Urinary bladder (tissue), 4 donors: Measurements from ENCODE around the gene MPRIP. TPM values are rescaled to one million over a fixed set of nuclear protein-coding genes. Genes with fewer than 3 reads are reported as not detected.

Source experiments
- DNase-seq: peaks from one replicate; pipeline ENCODE4 v3.0.0-alpha.2; 2015; ENCODE audit errors: extremely low spot score
- H3K27ac ChIP-seq: one replicate; pipeline ENCODE4 v1.5.1; 2013; ENCODE audit warnings: low read depth, mild to moderate bottlenecking, moderate library complexity
- H3K36me3 ChIP-seq: one replicate; pipeline ENCODE4 v1.6.1; 2013; ENCODE audit warnings: mild to moderate bottlenecking, moderate library complexity; ENCODE audit not compliant: insufficient read depth
- H3K4me1 ChIP-seq: one replicate; pipeline ENCODE4 v1.6.1; 2013; ENCODE audit warnings: mild to moderate bottlenecking, moderate library complexity; ENCODE audit not compliant: insufficient read depth
- H3K4me3 ChIP-seq: one replicate; pipeline ENCODE4 v1.5.1; 2013; ENCODE audit warnings: low read depth, low read length
- WGBS: extraction: QIAGEN DNeasy Blood & Tissue Kit; methylation state at CpG from one replicate; pipeline ENCODE4 v1.1.7; 2013; 5-methylcytosine and 5-hydroxymethylcytosine counted together
- polyA plus RNA-seq: library from polyadenylated mRNA; stranded (reverse); fragments of 200-250 nt; gene quantifications from one replicate; pipeline ENCODE4 v1.2.3, GENCODE V29; 2013
- total RNA-seq: library from RNA; depleted of rRNA; stranded (reverse); fragments of >200 nt; gene quantifications from one replicate; pipeline ENCODE4 v1.2.3, GENCODE V29; 2014
- donor health status: healthy with polysubstance abuse.
- donor health status: healthy.

MPRIP gene
- total and polyA plus RNA-seq, 2 donors: 91.4 to 158 TPM

GRCh38 chr17:17079761-17080160 lies 37.5 kb downstream of the MPRIP start:
- DNase-seq: no peak
- H3K4me1 ChIP-seq: peaks cover 3% of the 10 kb centered on the region
- no peak overlapping the region for H3K27ac ChIP-seq
- no peak overlapping the region for H3K4me3 ChIP-seq
- WGBS: 55% methylated on average over 6 of the region's 6 CpGs
- H3K36me3 ChIP-seq: peaks cover 1% of the 10 kb centered on the region

- WGBS: 61% methylated on average over 3 of the region's 3 CpGs
- H3K4me1 ChIP-seq: peaks cover 3% of the 10 kb centered on the region
- peaks cover 1% of the 10 kb centered on the region for H3K36me3 ChIP-seq
- H3K27ac ChIP-seq: no peak overlapping the region
- DNase-seq: no peak
- no peak overlapping the region for H3K4me3 ChIP-seq
Observed at GRCh38 chr17:17080181-17080631, 37.9 kb downstream of the MPRIP start.

DNA sequence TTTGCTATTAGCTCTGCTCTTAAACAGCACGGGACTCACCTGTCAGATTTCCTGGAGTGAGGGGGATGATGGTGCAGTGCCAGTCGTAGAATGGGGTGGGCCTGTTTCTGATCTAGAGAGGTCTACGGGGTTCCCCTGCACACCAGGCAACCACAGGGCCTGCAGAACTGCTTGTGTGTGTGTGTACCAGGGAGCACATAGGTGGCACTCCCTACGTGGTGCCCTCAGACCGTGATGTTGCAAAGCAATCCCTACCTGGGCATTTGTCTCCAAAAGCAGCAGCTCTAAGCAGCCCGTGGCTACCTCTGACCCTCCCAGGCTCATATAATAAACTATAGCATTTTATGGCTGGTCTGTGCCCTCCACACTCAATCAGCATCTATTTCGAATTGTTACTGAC lies 38.5 kb downstream of the MPRIP start:
- H3K36me3 ChIP-seq: peaks cover 1% of the 10 kb centered on the region
- no peak overlapping the region for H3K27ac ChIP-seq
- WGBS: 83% methylated on average over 7 of the region's 7 CpGs
- no peak for DNase-seq
- H3K4me1 ChIP-seq: peaks cover 2% of the 10 kb centered on the region
- H3K4me3 ChIP-seq: no peak overlapping the region

DNA sequence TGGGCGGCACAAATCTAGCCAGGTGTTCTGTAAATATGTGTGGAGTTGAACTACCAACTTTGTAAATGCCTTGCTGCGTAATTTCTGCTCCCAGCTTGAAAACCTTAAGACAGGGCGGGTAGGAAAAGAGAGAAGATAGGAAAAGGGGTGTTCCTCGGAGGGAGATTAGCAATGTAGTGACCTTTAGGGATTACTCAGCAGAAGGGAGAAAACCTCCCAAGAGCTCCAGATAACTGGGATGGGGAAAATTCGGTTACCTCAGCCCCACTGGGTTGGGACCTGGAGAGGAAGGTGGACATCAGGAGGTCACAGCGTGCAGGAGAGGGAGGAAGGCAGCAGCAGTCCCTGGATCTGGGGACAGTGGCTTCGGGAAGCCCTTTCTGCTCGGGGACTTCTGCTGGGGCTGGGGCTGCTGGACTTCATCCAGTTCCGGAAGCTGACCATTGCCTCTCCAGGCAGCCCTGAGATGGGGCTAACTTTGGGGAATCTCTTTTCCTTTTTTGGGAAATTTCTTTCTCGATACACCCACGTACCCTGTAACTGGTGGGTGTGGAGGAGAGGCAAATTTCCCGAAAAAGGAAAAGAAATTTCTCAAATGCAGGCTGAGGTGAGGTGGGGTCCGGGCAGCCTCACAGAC lies 39.2 kb downstream of the MPRIP start:
- peaks cover 1% of the 10 kb centered on the region for H3K4me1 ChIP-seq
- H3K4me3 ChIP-seq: no peak overlapping the region
- peaks cover 1% of the 10 kb centered on the region for H3K36me3 ChIP-seq
- no peak for DNase-seq
- WGBS: 56% methylated on average over 13 of the region's 13 CpGs
- H3K27ac ChIP-seq: no peak overlapping the region

DNA sequence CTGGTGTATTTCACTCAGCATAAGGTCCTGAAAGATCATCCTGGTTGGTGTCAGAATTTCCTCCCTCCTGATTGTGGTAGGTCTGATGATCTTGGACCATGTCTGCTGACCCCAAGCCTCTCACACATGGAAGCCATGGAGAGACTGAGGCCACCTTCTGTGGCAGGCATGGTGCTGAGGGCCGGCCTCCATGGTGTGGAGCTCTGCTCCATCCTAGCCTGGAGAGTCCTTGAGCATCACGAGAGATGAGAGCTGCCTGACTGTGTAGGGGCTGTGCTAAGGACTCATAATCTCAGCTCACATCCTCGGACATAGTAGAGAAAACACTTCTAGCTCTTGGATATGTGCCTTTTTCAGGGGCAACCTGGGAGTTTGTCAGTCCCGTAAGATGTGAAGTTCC lies 40.6 kb downstream of the MPRIP start:
- Histone ChIP-seq H3K36me3 (peaks cover 1% of the 10 kb centered on the region), H3K27ac (no peak overlapping the region), H3K4me1 (peaks cover 1% of the 10 kb centered on the region), H3K4me3 (no peak overlapping the region)
- 86% methylated on average over 4 of the region's 4 CpGs for WGBS
- DNase-seq: no peak

- WGBS: 89% methylated on average over 9 of the region's 9 CpGs
- DNase-seq: no peak
- Histone ChIP-seq H3K4me3 (no peak overlapping the region), H3K27ac (no peak overlapping the region), H3K36me3 (peaks cover 1% of the 10 kb centered on the region), H3K4me1 (no peaks in the 10 kb centered on the region)
Observed at GRCh38 chr17:17084317-17084835, 42.1 kb downstream of the MPRIP start.

- Histone ChIP-seq H3K27ac (no peak overlapping the region), H3K4me1 (no peaks in the 10 kb centered on the region), H3K36me3 (peaks cover 1% of the 10 kb centered on the region), H3K4me3 (no peak overlapping the region)
- WGBS: 83% methylated on average over 6 of the region's 6 CpGs
- no peak for DNase-seq
Observed at GRCh38 chr17:17084941-17085340, 42.7 kb downstream of the MPRIP start.

DNA sequence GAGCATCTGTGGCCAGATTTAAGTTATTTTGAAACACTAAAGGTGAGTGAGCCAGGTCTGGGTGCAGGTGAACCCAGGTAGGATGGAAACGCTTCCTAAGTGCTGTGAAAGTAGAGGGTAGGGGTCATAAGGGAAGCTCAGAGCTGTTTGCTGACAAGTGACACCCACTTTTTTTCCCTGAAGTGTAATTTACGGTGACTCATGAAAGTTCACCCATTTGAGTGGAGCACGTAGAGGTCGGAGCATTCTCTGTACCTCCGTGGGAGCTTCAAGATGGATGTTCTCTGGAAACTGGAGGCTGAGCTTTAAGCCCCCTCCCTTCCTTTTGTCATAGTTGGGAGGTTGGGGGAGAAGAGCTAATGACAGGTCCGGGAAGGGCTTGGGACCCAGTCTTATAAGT lies 44.3 kb downstream of the MPRIP start:
- H3K4me1 ChIP-seq: no peaks in the 10 kb centered on the region
- H3K4me3 ChIP-seq: no peak overlapping the region
- H3K27ac ChIP-seq: no peak overlapping the region
- DNase-seq: no peak
- WGBS: 93% methylated on average over 6 of the region's 6 CpGs
- H3K36me3 ChIP-seq: peaks cover 1% of the 10 kb centered on the region

GRCh38 chr17:17087424-17088015 lies 45.3 kb downstream of the MPRIP start:
- 85% methylated on average over 13 of the region's 13 CpGs for WGBS
- H3K4me1 ChIP-seq: no peaks in the 10 kb centered on the region
- peaks cover 1% of the 10 kb centered on the region for H3K36me3 ChIP-seq
- no peak for DNase-seq
- no peak overlapping the region for H3K27ac ChIP-seq
- no peak overlapping the region for H3K4me3 ChIP-seq

DNA sequence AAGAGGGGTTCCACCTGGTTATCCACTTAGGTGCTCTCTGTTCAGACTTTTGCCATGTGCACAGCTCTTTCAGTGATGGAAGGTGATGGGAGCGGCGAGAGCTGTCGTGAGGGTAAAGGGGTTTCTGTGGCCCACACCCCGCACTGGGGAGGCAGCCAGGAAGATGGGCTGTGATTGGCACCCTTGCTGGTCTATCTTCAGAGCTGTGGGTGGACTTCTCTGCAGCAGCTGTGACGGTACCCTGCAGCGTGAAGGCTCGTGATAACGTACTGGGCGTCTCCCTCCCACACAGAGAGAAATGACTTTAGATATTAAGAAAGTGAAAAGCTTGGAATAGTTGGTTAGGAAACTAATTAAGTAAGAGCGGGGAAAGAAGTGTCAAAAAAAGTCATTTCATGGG lies 45.8 kb downstream of the MPRIP start:
- no peak for DNase-seq
- Histone ChIP-seq H3K27ac (no peak overlapping the region), H3K36me3 (peaks cover 1% of the 10 kb centered on the region), H3K4me1 (no peaks in the 10 kb centered on the region), H3K4me3 (no peak overlapping the region)
- 73% methylated on average over 10 of the region's 10 CpGs for WGBS

DNA sequence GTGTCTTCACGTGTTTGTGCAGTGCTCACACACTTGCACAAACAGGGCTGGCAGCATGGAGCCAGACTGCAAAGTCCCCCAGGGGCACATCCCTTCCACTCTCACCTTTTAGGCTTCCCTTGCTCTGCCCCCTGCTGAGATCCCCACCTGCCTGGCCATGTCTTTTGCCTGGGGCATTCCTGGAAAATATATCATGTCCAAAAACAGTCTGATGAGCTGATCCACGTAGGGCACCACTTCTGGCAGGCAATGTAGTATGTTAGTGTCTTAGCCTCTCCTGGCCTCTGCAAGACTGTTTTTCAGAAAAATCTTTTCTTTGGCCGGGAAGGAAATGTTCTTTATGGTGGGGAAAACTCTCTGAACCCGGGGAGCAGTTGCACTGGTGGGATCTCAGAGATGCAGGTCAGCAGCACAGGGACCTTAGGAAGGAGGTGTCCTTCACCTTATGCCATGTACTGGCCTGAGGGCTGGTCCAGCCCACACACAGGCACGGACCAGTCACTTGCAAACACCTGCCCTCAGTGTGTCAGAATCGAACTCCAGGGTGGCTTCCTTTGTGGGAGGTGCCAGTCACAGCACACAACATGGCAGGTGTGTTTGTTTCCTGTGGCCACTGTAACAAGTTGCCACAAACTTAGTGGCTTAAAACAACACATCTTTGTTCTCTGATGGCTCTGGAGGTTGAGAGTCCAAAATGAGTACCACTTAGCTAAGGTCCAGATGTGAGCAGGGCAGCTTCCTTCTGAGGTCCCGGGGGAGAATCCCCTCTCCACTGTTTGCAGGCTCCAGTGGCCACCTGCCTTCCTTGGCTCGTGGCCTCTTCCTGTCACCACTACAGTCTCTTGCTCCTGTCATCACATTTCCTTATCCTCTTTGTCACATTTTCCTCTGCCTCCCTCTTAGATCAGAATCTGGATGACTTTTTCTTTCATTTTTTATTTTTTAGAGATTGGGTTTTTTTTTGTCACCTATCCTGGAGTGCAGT lies 46.6 kb downstream of the MPRIP start:
- peaks cover 1% of the 10 kb centered on the region for H3K36me3 ChIP-seq
- no peaks in the 10 kb centered on the region for H3K4me1 ChIP-seq
- DNase-seq: no peak
- WGBS: 77% methylated on average over 8 of the region's 8 CpGs
- no peak overlapping the region for H3K27ac ChIP-seq
- no peak overlapping the region for H3K4me3 ChIP-seq

DNA sequence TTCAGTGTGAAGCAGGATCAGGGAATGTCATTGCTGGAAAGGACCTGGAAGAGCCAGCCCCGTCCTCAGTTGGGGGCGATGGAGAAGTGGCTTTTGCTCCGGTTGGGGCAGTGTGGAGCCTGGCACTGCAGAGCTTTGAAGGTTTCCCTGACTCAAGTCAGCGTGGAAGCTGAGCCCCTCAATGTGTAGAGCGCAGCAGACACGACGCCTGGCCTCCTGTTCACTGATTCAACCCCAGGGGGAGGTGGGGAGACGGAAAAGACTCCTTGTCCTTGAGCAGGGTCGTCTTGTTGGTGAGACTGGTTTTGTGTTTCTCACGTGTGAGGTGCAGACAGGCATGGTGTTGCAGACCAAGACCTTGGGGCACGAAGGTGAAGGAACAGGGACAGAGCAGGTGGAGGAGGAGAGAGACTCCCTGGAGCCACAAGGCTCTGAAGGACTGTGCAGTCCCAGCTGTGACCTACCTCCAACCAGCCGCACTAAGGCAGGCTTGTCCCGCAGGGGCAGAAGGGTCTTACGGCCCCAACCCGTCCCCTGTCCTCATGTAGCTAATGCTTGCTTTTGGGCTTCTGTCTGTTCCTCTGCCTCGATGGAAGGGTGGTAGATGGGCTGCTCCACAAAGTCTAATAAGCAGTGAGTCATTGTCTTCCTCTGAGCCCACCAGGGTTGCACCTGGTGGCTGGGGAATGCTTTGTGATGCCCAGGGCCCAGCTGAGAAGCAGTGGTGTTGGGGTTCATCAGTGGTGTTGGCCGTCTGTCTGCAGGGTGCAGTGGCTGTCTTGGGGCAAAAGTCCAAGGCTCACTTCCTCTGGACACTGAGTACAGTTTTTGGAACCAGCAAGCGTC lies 47.8 kb downstream of the MPRIP start:
- H3K4me3 ChIP-seq: no peak overlapping the region
- H3K27ac ChIP-seq: no peak overlapping the region
- H3K4me1 ChIP-seq: no peaks in the 10 kb centered on the region
- no peak for DNase-seq
- WGBS: 92% methylated on average over 18 of the region's 18 CpGs
- H3K36me3 ChIP-seq: no peaks in the 10 kb centered on the region

DNA sequence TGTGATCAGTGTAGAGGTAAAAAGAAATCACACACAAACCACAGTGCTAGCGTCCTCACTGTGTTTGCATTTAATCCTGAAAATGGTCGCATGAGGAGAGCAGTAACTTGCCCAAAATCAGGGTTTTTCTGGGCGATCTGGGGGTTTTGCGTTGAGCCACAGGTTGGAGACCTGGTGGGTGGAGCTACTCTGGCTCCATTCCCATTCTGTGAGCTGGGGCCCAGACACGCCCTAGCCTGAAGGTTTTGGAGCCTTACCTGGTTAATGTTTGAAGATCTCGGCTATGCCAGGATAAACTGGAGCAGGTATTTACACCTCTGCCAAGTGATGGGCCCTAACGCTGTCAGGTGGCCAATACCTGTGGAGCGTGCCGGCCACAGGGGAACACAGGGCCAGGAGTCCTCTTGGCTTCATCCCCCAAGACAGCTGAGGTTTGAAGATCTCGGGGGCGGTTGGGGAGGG lies 48.4 kb downstream of the MPRIP start:
- no peak overlapping the region for H3K4me3 ChIP-seq
- DNase-seq: no peak
- WGBS: 88% methylated on average over 11 of the region's 11 CpGs
- H3K27ac ChIP-seq: no peak overlapping the region
- H3K4me1 ChIP-seq: no peaks in the 10 kb centered on the region
- H3K36me3 ChIP-seq: no peaks in the 10 kb centered on the region
